ENCODE data around the gene AEN.

GRCh38 chr15:88571852-88572259 is 49.3 kb upstream of the AEN start:
- no peak for TF ChIP-seq CTCF (IDR thresholded peaks at IDR 0.05)
- no peak for TF ChIP-seq NFYB (CRISPR knock-in tag; conservative IDR thresholded peaks at IDR 0.05; ENCODE audit: low read depth)
- no peak for TF ChIP-seq RORB (CRISPR knock-in tag; IDR thresholded peaks at IDR 0.05)
- no peak for TF ChIP-seq NR3C1 (CRISPR knock-in tag; conservative IDR thresholded peaks at IDR 0.05; ENCODE audit: low read depth)
- no peak for TF ChIP-seq JAZF1 (CRISPR knock-in tag; IDR thresholded peaks at IDR 0.05)
- TF ChIP-seq ZNF232 (CRISPR knock-in tag; IDR thresholded peaks at IDR 0.05) = no peak
- TF ChIP-seq CREB1 (CRISPR knock-in tag; IDR thresholded peaks at IDR 0.05) = no peak
- no peak for TF ChIP-seq STAT6 (CRISPR knock-in tag; conservative IDR thresholded peaks at IDR 0.05; ENCODE audit: low read depth)
- no peak for TF ChIP-seq USF2 (CRISPR knock-in tag; IDR thresholded peaks at IDR 0.05)
- no peak for TF ChIP-seq ZNF121 (CRISPR knock-in tag; IDR thresholded peaks at IDR 0.05)
- no peak for TF ChIP-seq NFE2L1 (CRISPR knock-in tag; IDR thresholded peaks at IDR 0.05)
- no peak for TF ChIP-seq JUN (CRISPR knock-in tag; IDR thresholded peaks at IDR 0.05)
